ENCODE data around the gene ADGB. TPM values are rescaled to one million over a fixed set of nuclear protein-coding genes. Genes with fewer than 3 reads are reported as not detected.
A peak's percentile ranks its signal among the peaks of the same experiment; 100 is the strongest.

Gene ADGB
- total RNA-seq, 4 donors from 2014 or later, result 0.40 TPM; not detected in 3

GRCh38 chr6:146775220-146775619, 176.4 kb downstream of the ADGB start:
- no peaks in the 10 kb centered on the region for H3K27me3 ChIP-seq
- DNase-seq, result no peak
- H3K36me3 ChIP-seq, result no peaks in the 10 kb centered on the region
- no peaks in the 10 kb centered on the region for H3K4me1 ChIP-seq
- intact Hi-C loops (cut with DNase I), result no loop called here
- H3K4me3 ChIP-seq (replicated peaks in 1 of 3), result no peak overlapping the region
- no peaks in the 10 kb centered on the region for H3K9me3 ChIP-seq
- no peak overlapping the region for H3K27ac ChIP-seq
- TF ChIP-seq POLR2A (IDR thresholded peaks at IDR 0.05) (no peak), CTCF (IDR thresholded peaks at IDR 0.05) (no peak)

- no peak for TF ChIP-seq POLR2A (IDR thresholded peaks at IDR 0.05)
- no peak for TF ChIP-seq CTCF (IDR thresholded peaks at IDR 0.05)
- H3K27me3 ChIP-seq, result no peaks in the 10 kb centered on the region
- H3K9me3 ChIP-seq, result no peaks in the 10 kb centered on the region
- H3K27ac ChIP-seq, result no peak overlapping the region
- no peaks in the 10 kb centered on the region for H3K36me3 ChIP-seq
- no peaks in the 10 kb centered on the region for H3K4me1 ChIP-seq
- intact Hi-C loops (cut with DNase I), result no loop called here
- H3K4me3 ChIP-seq (replicated peaks in 1 of 3), result no peak overlapping the region
- WGBS, 2 donors, result 78 to 79% methylated on average over 3 of the region's 3 CpGs
- no peak for DNase-seq
Observed at GRCh38 chr6:146781836-146782235, 183.1 kb downstream of the ADGB start.

GRCh38 chr6:146785001-146785585, 186.3 kb downstream of the ADGB start:
- TF ChIP-seq CTCF (IDR thresholded peaks at IDR 0.05), result peak in 5 of 6 experiments; percentile 6 to 56 (median 38)
- no peak for TF ChIP-seq POLR2A (IDR thresholded peaks at IDR 0.05)
- Histone ChIP-seq H3K27ac (no peak overlapping the region), H3K27me3 (no peaks in the 10 kb centered on the region), H3K4me3 (replicated peaks in 1 of 3) (no peak overlapping the region), H3K36me3 (no peaks in the 10 kb centered on the region), H3K4me1 (no peaks in the 10 kb centered on the region), H3K9me3 (no peaks in the 10 kb centered on the region)
- intact Hi-C loops (cut with DNase I), result no loop called here
- peak in 1 of 2 donors; percentile 3 for DNase-seq
- whole genome bisulfite sequencing, 2 donors, result 29 to 33% methylated on average over 5 of the region's 5 CpGs

- no peaks in the 10 kb centered on the region for H3K27me3 ChIP-seq
- H3K36me3 ChIP-seq, result no peaks in the 10 kb centered on the region
- no peak overlapping the region for H3K4me3 ChIP-seq (replicated peaks in 1 of 3)
- no peaks in the 10 kb centered on the region for H3K4me1 ChIP-seq
- TF ChIP-seq POLR2A (IDR thresholded peaks at IDR 0.05) (no peak), CTCF (IDR thresholded peaks at IDR 0.05) (no peak)
- WGBS, 2 donors, result 73 to 78% methylated on average over 5 of the region's 5 CpGs
- no peak overlapping the region for H3K27ac ChIP-seq
- no peaks in the 10 kb centered on the region for H3K9me3 ChIP-seq
- intact Hi-C loops (cut with DNase I), result no loop called here
- no peak for DNase-seq
Observed at GRCh38 chr6:146787876-146788508, 189.2 kb downstream of the ADGB start.

- Histone ChIP-seq H3K4me1 (no peaks in the 10 kb centered on the region), H3K36me3 (no peaks in the 10 kb centered on the region), H3K9me3 (no peaks in the 10 kb centered on the region), H3K27ac (no peak overlapping the region), H3K4me3 (replicated peaks in 1 of 3) (no peak overlapping the region), H3K27me3 (no peaks in the 10 kb centered on the region)
- no peak for TF ChIP-seq CTCF (IDR thresholded peaks at IDR 0.05)
- TF ChIP-seq POLR2A (IDR thresholded peaks at IDR 0.05), result no peak
- WGBS, 2 donors, result 93 to 95% methylated on average over 4 of the region's 4 CpGs
- no peak for DNase-seq
- intact Hi-C loops (cut with DNase I), result no loop called here
Observed at GRCh38 chr6:146790561-146791091, 191.9 kb downstream of the ADGB start.

Data from thyroid gland (tissue), 4 donors.